ENCODE measurements around the gene ROR1.

The ROR1 gene

GRCh38 chr1:64229307-64229706, 455.5 kb downstream of the ROR1 start:
- TF ChIP-seq CTCF (IDR thresholded peaks at IDR 0.05), result no peak

Measured in LNCAP (cell line).